ENCODE measurements around the gene LDHD. TPM values are rescaled to one million over a fixed set of nuclear protein-coding genes. Genes with fewer than 3 reads are reported as not detected.

The LDHD gene
- total and polyA plus RNA-seq, 2 of the 8 experiments (the other 6 are each of a cell fraction or from before 2014, with no cell fraction given) = 14.9 to 18.2 TPM

GRCh38 chr16:75078886-75079285, 37.7 kb downstream of the LDHD start:
- Histone ChIP-seq H3K79me2 (ENCODE audit: control insufficient read depth in 1 of 2, insufficient read depth in 2 of 2, low read length in 2 of 2) (peaks cover 2 to 92% of the 10 kb centered on the region in 2 experiments; a peak in 3 of 4 replicates), H3K23ac (ENCODE audit: insufficient read length) (no peak overlapping the region), H3K9ac (replicated peaks in 1 of 4; ENCODE audit: extremely low read depth in 1 of 4, low read depth in 3 of 4, low read length in 3 of 4) (no peak overlapping the region), H2BK15ac (ENCODE audit: low read length) (no peak overlapping the region), H3K27me3 (replicated peaks in 1 of 4; ENCODE audit: control insufficient read depth in 3 of 4, extremely low read depth in 1 of 4, insufficient read depth in 3 of 4, low read length in 3 of 4) (no peaks in the 10 kb centered on the region), H3K79me1 (ENCODE audit: low read depth, low read length) (peaks cover 13% of the 10 kb centered on the region), H3K27ac (ENCODE audit: low read depth, low read length) (no peak overlapping the region), H3K14ac (ENCODE audit: insufficient read length) (no peak overlapping the region), H2BK5ac (ENCODE audit: low read depth, low read length) (no peak overlapping the region), H4K20me1 (replicated peaks in 1 of 2; ENCODE audit: control insufficient read depth in 1 of 2, insufficient read depth in 2 of 2, low read length in 2 of 2) (peaks cover 2 to 19% of the 10 kb centered on the region in 2 experiments), H4K91ac (replicated peaks; ENCODE audit: insufficient read length, low read length) (no peak overlapping the region), H3K18ac (ENCODE audit: extremely low read depth, low read length) (no peak overlapping the region), H4K8ac (ENCODE audit: extremely low read depth, insufficient read depth, low read length) (no peak overlapping the region), H3K23me2 (ENCODE audit: low read depth, low read length) (no peaks in the 10 kb centered on the region), H3K36me3 (ENCODE audit: control insufficient read depth in 2 of 4, insufficient read depth in 4 of 4, low read length in 3 of 4) (no peaks in the 10 kb centered on the region; a peak in 1 of 8 replicates), H3K4me1 (replicated peaks in 1 of 4; ENCODE audit: control insufficient read depth in 3 of 4, insufficient read depth in 4 of 4, low read length in 3 of 4) (peaks cover 3 to 18% (median 14%) of the 10 kb centered on the region in 4 experiments), H2AK5ac (ENCODE audit: low read depth, low read length) (no peak overlapping the region), H3K4me2 (ENCODE audit: insufficient read depth in 1 of 2, low read depth in 2 of 2, low read length in 2 of 2) (no peak overlapping the region), H3K56ac (replicated peaks; ENCODE audit: insufficient read length, low read depth, low read length) (no peak overlapping the region), H2BK120ac (replicated peaks; ENCODE audit: low read depth, low read length) (no peak overlapping the region), H2BK12ac (ENCODE audit: low read depth, low read length) (no peak overlapping the region), H3K4me3 (ENCODE audit: extremely low read depth in 1 of 4, insufficient read depth in 2 of 4, low read depth in 3 of 4, low read length in 4 of 4) (no peak overlapping the region), H2BK20ac (ENCODE audit: low read length) (no peak overlapping the region), H3K9me3 (ENCODE audit: insufficient read depth in 2 of 2, low read depth in 1 of 2, low read length in 1 of 2) (no peaks in the 10 kb centered on the region), H4K5ac (ENCODE audit: insufficient read length, low read depth, low read length) (no peak overlapping the region), H3K4ac (replicated peaks; ENCODE audit: insufficient read length, low read depth, low read length) (no peak overlapping the region), H2AFZ (ENCODE audit: low read length) (no peak overlapping the region)
- TF ChIP-seq BRCA1 (IDR thresholded peaks at IDR 0.05; ENCODE audit: low read depth, low read length) = no peak
- TF ChIP-seq TBP (IDR thresholded peaks at IDR 0.05; ENCODE audit: low read depth, low read length) = no peak
- POLR2A ChIA-PET (ENCODE audit: partially characterized antibody) = interaction anchor here (1.0 kb wide), 1 partner anchor 9 kb away, joined by 4 read pairs; no protein-coding TSS in a partner anchor
- no peak for FAIRE-seq
- CTCF ChIA-PET (ENCODE audit: partially characterized antibody) = interaction anchor here (0.7 to 2.8 kb wide), 2 partner anchors 32 to 43 kb away, joined by 3 to 10 read pairs; no protein-coding TSS in a partner anchor
- WGBS, 2 experiments (ENCODE audit: extremely low coverage in 1 of 2, insufficient coverage in 1 of 2, insufficient read length in 1 of 2, insufficient replicate concordance in 2 of 2, low coverage in 1 of 2, low lambda C conversion rate in 2 of 2, missing lambda C conversion rate in 1 of 2) = 94% methylated on average over 8 of the region's 8 CpGs; no CpG with 5 or more reads in 1 of the 2 experiments
- no peak for DNase-seq (ENCODE audit: low read depth in 1 of 2, low spot score in 2 of 2)

Data from H1 (cell line).